GM19023 (cell line): ENCODE results near the gene VAMP5.
"Not testable (repeated sequence)": the region's sequence is repeated elsewhere in the genome, so short reads cannot be mapped to it uniquely, and the experiment has no call there.

Experiments
- ATAC-seq: cut with Tn5 transposase; IDR thresholded peaks from one replicate; pipeline ENCODE4 v1.9.1; 2021; ENCODE audit warnings: mild to moderate bottlenecking, moderate library complexity; ENCODE audit not compliant: unreplicated experiment

VAMP5 gene

DNA sequence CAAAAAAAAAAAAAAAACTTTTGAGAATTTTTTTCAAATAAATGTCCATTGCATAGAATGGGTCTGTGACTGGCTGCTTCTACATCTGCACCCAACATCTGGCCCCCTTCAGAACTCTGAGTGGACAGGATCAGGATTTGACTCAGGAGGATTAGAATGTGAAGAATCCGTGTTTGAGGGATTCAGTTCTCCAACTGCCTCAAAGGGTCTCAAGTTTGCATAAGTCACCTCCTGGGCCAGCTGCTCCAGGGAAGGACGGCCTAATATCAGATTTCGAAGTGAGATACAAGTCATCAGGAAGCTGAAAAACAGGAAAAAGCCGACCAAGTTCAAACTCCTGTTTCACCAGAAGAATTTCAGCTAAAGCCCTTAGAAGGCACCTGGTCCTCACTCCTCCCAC lies 34.4 kb upstream of the VAMP5 start:
- ATAC-seq, result no peak

- ATAC-seq, result no peak
These were observed 33.7 kb upstream of the VAMP5 start for GRCh38 chr2:85550486-85550885.

- peak; percentile 86 for ATAC-seq
These were observed 32.2 kb upstream of the VAMP5 start for GRCh38 chr2:85551698-85552678.

- ATAC-seq, result no peak
These were observed 31.0 kb upstream of the VAMP5 start for GRCh38 chr2:85553184-85553583.

DNA sequence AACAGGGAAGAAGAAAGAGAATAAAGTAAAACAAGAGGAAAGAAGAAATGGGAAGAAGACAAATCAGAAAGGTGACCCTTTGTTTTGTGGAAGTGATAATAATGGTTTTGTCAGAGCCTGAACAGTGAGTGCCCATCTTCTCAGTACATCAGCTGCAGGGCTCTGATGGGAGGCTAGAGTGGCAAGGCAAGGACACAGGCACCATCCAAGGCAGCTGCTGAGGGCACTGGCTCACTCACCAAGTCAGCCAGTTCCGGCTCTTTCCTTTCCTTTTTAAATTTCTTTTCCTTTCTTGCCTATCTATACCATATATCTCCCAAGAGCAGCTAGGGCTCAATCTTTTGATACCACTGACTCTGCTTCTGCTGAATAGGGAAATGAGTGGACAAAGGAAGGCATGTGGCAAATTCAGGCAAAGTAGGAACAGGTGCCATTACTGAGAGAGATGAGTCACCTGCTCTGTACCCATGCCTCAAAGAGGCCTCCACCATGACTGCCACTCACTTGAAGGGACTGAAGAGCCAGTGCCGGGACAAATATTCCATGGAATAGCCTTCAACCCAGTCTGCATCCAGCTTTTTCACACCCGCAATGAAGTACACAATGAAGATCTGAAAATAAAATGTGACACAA lies 29.1 kb upstream of the VAMP5 start:
- ATAC-seq, result no peak

- no peak for ATAC-seq
These were observed 27.1 kb upstream of the VAMP5 start for GRCh38 chr2:85557130-85557529.

GRCh38 chr2:85558160-85558559 lies 26.1 kb upstream of the VAMP5 start:
- ATAC-seq, result no peak

GRCh38 chr2:85560403-85560726 lies 23.9 kb upstream of the VAMP5 start:
- ATAC-seq, result not testable (repeated sequence)

GRCh38 chr2:85560812-85561279 lies 23.4 kb upstream of the VAMP5 start:
- peak; percentile 14 for ATAC-seq

DNA sequence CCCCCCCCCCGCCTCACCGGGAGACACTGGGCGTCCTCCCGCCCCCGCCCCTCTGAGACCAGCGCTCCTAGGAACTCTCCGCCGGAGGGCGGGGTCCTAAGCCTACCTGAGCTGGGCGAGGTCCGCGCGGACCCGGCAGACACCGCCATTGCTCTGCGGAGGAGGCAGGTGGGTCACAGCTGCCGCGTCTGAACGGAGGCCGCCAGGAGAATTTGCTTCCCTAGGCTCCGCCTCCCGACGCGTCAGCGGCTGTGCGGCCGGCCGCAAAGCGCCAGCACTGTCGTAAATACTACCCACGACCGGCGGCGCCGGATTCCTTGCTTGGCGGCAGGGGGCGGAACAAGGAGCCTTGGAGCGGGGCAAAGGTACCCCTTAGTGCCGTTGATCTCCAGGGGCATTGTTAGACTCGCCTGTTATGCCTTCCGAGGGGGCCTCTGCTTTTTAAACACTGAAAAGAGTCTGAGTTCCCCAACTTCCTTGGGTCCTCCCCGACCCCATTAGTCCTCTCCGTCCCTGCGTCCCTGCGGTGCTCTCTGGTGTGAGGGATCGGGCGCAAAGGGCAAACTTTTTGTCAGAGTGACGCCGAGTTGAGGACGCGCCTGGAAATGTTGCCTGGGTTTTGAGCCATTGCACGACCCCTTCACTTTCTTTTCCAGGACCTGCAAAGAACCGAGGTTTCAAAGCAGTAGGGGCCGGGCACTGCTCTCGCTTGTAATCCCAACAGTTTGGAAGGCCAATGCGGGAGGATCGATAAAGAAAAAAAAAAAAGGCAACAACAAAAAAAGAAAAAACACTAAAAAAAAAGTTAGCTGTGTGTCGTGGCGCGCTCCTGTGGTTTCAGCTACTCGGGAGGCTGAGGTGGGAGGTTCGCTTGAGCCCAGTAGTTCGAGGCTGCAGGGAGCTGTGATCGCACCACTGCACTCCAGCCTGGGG lies 22.7 kb upstream of the VAMP5 start, which contains the start of gene GGCX:
TSS of gene GGCX (minus strand) at position 214 of the 933 bp plus-strand sequence. CDS start at position 149, 65 bp downstream.
- peak; percentile 95 for ATAC-seq

- no peak for ATAC-seq
These were observed 20.1 kb upstream of the VAMP5 start for GRCh38 chr2:85564144-85564563.

DNA sequence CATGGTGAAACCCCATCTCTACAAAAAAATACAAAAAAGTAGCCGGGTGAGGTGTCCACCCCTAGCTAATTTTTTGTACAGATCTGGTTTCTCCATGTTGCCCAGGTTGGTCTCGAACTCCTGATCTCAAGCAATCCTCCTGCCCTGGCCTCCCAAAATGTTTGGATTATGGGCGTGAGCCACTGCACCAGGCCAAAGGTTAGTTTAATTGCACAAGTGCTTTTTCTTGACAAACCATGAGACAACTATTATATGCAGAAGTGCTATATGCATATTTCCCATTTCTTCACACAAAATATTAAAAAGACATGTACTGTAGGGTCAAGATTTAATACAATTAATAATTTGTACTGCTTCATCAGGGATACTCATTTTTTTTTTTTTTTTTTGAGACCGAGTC lies 18.0 kb upstream of the VAMP5 start:
- no peak for ATAC-seq

DNA sequence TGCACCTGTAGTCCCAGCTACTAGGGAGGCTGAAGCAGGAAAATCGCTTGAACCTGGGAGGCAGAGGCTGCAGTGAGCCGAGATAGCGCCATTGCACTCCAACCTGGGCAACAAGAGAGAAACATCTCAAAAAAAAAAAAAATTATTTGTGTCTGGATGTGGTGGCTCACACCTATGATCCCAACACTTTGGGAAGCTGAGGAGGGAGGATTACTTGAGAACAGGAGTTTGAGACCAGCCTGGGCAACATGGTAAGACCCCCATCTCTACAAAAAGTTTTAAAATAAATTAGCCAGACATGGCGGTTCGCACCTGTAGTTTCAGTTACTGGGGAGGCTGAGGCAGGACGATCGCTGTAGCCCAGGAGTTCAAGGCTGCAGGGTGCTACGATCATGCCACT lies 8.5 kb upstream of the VAMP5 start:
- ATAC-seq, result no peak

- no peak for ATAC-seq
These were observed 7.2 kb upstream of the VAMP5 start for GRCh38 chr2:85577063-85577385.

DNA sequence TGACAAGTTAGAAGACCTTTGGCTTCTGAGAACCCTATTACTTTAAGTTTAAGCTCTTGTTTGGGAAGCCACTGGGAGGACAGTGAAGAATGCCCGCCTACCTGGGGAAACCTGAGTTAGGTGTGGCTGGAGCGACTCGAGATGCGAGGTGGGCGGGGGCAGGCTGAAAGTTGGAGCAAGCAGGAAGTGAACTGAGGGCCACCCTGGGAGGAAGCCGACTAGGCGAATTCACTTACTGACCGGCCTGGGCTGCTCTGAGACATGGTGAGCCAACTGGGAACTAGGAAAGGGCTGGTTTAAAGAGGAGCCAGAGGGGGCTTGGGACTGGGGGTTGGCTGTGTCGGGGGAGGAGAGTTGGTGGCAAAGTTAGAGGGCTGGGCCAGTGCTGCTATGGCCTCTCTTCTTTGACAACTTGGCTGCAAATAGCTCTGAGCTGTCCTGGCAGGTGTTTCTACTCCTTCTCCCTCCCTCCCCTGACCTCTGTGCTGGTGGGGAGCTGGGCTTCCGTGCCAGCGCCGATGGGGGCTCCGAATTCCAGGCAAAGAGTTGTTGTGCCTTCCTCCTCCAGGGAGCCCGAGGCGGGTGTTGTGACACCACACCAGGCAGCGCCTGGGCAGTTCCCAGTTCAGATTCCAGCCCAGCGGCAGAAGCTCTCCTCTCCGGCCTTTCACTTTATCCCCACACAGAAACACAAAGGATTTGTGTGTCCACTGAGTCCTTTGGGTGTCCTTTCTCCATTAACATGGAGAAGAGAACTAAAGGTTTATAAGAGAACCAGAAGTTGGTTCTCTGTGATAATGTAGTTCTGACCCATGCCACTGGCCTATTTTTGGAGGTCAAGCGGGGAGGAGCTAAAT lies 6.6 kb upstream of the VAMP5 start, which contains the start of gene VAMP8:
TSS of gene VAMP8 (plus strand) at position 201 of the 857 bp plus-strand sequence. CDS start at position 262, 61 bp downstream.
- ATAC-seq, result peak; percentile 62

DNA sequence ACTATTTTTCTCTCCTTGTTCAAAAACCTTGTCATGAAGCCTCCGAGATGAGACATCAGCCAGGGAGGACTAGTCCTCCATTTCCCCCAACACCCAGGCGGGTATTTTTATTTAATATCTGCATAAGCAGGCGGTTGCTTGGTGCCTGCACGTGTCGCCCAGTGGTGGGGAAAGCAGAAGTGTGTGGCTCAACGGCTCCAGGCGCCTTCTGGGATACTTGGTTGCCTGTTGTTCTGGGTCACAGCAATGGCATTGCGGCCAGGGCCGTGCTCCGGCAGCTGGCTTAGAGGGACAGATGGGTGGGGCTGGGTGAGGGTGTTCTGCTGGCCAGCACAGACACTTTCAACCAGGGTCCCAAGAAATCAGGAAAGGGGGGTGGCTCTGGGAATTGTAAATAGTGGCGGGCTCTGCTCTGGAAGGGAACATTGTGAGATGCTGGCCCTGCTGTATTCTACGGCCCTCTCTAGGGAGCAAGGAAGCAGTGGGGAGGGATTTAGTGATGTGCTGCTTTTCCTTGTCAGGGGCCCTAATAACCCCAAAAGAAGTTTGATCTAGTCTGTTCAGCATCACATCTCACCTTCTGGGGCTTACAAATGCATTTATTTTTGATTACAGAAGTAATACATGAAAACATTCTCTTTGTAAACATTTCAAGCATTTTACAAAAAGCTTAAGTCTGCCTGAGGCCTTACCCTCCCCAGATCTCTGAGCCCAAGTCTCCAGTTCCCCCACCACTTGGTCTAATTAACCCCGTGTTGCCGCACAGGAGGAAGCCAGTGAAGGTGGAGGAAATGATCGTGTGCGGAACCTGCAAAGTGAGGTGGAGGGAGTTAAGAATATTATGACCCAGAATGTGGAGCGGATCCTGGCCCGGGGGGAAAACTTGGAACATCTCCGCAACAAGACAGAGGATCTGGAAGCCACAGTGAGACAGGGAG lies 5.7 kb upstream of the VAMP5 start:
- ATAC-seq, result peak; percentile 44

DNA sequence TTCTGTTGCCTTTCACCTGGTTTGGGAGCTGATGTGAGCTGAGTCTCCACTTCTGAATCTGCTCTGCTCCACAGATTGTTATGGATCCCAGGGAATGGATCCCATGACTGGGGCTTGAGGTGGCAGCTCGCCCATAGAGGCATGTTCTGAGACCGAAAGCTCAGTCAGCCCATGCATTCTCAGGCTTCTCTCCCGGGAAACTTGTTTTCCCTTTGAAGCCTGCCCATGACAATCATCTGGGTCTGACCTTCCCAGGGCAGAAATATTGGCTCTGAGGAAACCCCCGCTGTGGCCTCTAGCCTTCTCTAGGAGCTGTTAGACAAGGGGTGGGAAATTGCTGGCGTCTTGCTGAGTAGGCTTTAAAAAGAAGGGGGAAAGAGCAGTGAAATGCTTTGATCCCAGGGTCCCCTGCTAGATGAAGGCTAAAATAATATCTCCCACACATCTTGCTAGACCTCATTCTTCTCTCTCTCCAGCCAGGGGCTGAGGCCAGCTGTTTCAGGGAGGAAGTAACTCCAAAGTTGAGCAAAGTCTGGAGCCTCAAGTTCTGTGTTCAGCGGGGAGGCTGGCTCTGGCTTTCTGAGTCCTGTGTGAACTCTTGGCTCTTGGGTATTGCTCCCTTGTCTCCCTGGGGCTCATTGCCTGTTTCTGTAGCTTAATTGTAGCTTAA lies 4.8 kb upstream of the VAMP5 start:
- no peak for ATAC-seq

- no peak for ATAC-seq
These were observed 4.0 kb upstream of the VAMP5 start for GRCh38 chr2:85580206-85580605.
